ENCODE results near the gene ARHGEF10L. TPM values are rescaled to one million over a fixed set of nuclear protein-coding genes. Genes with fewer than 3 reads are reported as not detected.

ARHGEF10L gene
- total and polyA plus RNA-seq, 4 donors = 15.0 to 43.4 (median 24.3) TPM

DNA sequence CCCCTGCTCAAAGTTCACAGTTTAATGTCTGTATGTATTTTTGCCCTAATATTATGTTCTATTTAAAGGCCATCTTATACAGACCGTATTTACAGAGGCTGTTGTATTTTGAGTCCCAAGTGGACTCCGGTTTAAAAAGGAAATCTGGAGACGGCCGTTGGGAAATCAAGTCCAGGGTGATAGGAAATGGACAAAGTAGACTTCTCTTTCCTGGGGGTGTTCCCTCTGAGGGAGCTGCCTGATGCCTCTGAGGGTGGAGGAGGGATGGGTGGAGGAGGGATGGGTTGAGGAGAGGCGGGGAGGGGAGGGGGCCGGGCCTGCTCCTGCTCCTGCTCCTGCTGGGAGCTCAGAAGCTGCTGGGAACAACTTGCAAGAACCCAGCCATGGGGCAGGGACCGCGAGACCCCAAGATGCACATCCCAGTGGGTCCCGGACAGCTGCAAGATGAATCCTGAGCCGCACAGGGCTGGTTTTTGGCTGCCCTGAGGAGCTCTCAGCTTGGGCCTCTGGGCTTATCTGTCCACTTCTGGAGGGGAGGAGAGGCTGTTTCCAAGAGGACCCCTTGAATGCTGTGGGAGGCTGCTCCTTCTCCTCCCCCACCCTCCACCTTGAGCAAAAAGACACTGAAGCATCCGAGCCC is 203.6 kb downstream of the ARHGEF10L start:
- no peak for ATAC-seq (ENCODE audit: insufficient read depth, low FRiP score)

DNA sequence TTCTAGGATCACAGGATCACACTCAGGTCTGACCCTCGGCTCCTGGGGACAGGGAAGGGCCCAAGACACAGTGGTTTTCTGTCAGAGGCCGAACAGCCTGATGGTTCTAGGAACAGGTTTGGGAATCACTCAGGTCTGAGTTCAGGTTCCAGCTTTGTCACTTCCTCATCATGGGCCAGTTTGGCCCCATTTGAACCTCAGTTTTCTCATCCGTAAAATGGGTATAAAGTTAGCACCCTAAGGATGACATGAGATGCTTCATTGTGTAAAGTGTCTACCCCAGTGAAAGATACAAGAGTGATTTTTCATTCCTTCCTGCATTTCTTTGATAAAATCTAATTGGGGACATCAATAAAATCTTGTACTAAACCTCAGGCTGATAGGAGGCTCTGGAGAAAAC is 204.4 kb downstream of the ARHGEF10L start:
- WGBS, 2 donors = 90 to 94% methylated on average over 3 of the region's 3 CpGs
- Histone ChIP-seq H3K4me1 (ENCODE audit: control insufficient read depth in 5 of 5, insufficient read depth in 5 of 5, low read length in 5 of 5) (peaks cover 0 to 43% (median 11%) of the 10 kb centered on the region in 5 donors), H3K36me3 (ENCODE audit: control insufficient read depth in 4 of 4, insufficient read depth in 4 of 4, low read length in 4 of 4) (no peaks in the 10 kb centered on the region), H3K4me3 (no peak overlapping the region), H3K27ac (ENCODE audit: low read depth in 1 of 2, low read length in 1 of 2) (no peak overlapping the region), H3K9ac (ENCODE audit: insufficient read depth in 1 of 2, low read length in 2 of 2) (no peak overlapping the region), H3K9me3 (ENCODE audit: control insufficient read depth in 4 of 4, insufficient read depth in 3 of 4, low read length in 3 of 4) (peaks cover 0 to 4% (median 0%) of the 10 kb centered on the region in 4 donors), H3K27me3 (ENCODE audit: control insufficient read depth in 3 of 3, insufficient read depth in 3 of 3, low read length in 2 of 3) (peaks cover 0 to 3% (median 0%) of the 10 kb centered on the region in 3 donors)
- TF ChIP-seq, protein P1, sequence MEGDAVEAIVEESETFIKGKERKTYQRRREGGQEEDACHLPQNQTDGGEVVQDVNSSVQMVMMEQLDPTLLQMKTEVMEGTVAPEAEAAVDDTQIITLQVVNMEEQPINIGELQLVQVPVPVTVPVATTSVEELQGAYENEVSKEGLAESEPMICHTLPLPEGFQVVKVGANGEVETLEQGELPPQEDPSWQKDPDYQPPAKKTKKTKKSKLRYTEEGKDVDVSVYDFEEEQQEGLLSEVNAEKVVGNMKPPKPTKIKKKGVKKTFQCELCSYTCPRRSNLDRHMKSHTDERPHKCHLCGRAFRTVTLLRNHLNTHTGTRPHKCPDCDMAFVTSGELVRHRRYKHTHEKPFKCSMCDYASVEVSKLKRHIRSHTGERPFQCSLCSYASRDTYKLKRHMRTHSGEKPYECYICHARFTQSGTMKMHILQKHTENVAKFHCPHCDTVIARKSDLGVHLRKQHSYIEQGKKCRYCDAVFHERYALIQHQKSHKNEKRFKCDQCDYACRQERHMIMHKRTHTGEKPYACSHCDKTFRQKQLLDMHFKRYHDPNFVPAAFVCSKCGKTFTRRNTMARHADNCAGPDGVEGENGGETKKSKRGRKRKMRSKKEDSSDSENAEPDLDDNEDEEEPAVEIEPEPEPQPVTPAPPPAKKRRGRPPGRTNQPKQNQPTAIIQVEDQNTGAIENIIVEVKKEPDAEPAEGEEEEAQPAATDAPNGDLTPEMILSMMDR (IDR thresholded peaks at IDR 0.05; ENCODE audit: control extremely low read depth, extremely low read depth) = no peak
- ATAC-seq (ENCODE audit: insufficient read depth, low FRiP score) (no peak), DNase-seq (no peak)

More for the DNA sequence above, 203.6 kb downstream of the ARHGEF10L start:
- DNase-seq = peak in 2 of 3 donors; percentile 48 to 84
- H3K9ac ChIP-seq (ENCODE audit: insufficient read depth in 1 of 2, low read length in 2 of 2) = no peak overlapping the region
- no peaks in the 10 kb centered on the region for H3K36me3 ChIP-seq (ENCODE audit: control insufficient read depth in 4 of 4, insufficient read depth in 4 of 4, low read length in 4 of 4)
- whole genome bisulfite sequencing, 2 donors = 31 to 44% methylated on average over 9 to 11 of the region's 11 CpGs
- peaks cover 0 to 3% (median 0%) of the 10 kb centered on the region in 3 donors for H3K27me3 ChIP-seq (ENCODE audit: control insufficient read depth in 3 of 3, insufficient read depth in 3 of 3, low read length in 2 of 3)
- peaks cover 0 to 43% (median 11%) of the 10 kb centered on the region in 5 donors for H3K4me1 ChIP-seq (ENCODE audit: control insufficient read depth in 5 of 5, insufficient read depth in 5 of 5, low read length in 5 of 5)
- no peak overlapping the region for H3K27ac ChIP-seq (ENCODE audit: low read depth in 1 of 2, low read length in 1 of 2)
- peaks cover 0 to 4% (median 0%) of the 10 kb centered on the region in 4 donors for H3K9me3 ChIP-seq (ENCODE audit: control insufficient read depth in 4 of 4, insufficient read depth in 3 of 4, low read length in 3 of 4)
- no peak overlapping the region for H3K4me3 ChIP-seq
- TF ChIP-seq, protein P1 (IDR thresholded peaks at IDR 0.05; ENCODE audit: control extremely low read depth, extremely low read depth) = no peak

DNA sequence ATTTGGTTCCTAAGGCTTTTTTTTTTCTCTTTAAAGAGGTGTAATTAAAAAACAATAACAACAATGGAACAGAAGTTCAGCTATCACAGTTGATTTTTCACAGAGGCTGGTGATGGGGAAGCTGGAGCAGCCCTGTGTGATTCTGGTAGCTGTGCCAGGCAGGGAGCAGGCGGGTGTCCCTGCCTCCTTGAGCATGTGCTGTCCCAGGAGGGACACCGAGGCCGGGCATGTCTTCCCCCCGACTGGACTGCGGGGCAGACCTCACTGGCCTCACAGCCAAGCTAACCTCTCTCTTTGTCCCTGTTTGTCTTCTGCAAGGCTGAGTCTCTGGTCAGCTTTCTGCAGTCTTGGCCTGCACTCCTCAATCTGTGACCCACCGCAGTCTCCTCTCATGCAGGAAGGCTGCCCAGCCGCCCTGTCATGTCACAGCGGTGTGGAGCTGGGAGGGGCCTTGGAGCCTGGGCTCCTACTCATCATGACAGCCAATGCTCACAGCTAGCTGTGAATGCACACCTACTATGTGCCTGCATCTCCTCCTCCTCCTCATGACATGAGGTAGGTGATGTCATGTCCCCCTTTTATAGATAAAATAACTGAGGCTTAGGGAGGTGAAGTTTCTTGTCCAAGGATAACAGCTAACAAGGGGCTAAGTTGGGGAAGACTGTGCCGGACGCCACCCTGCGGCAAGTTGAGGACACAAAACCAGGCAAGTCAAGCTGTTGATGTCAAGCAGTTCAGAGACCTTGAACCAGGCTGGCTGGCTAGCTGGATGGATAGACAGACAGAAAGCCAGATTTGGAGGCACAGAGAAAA is 205.4 kb downstream of the ARHGEF10L start:
- Histone ChIP-seq H3K9me3 (ENCODE audit: control insufficient read depth in 4 of 4, insufficient read depth in 3 of 4, low read length in 3 of 4) (peaks cover 0 to 4% (median 0%) of the 10 kb centered on the region in 4 donors), H3K4me1 (ENCODE audit: control insufficient read depth in 5 of 5, insufficient read depth in 5 of 5, low read length in 5 of 5) (peaks cover 0 to 43% (median 11%) of the 10 kb centered on the region in 5 donors), H3K4me3 (no peak overlapping the region), H3K36me3 (ENCODE audit: control insufficient read depth in 4 of 4, insufficient read depth in 4 of 4, low read length in 4 of 4) (no peaks in the 10 kb centered on the region), H3K27ac (ENCODE audit: low read depth in 1 of 2, low read length in 1 of 2) (no peak overlapping the region), H3K9ac (ENCODE audit: insufficient read depth in 1 of 2, low read length in 2 of 2) (no peak overlapping the region), H3K27me3 (ENCODE audit: control insufficient read depth in 3 of 3, insufficient read depth in 3 of 3, low read length in 2 of 3) (no peaks in the 10 kb centered on the region)
- TF ChIP-seq, protein P1 (IDR thresholded peaks at IDR 0.05; ENCODE audit: control extremely low read depth, extremely low read depth) = no peak
- 80 to 85% methylated on average over 11 of the region's 11 CpGs for WGBS, 2 donors
- DNase-seq (peak in 2 of 3 donors; percentile 18 to 27), ATAC-seq (ENCODE audit: insufficient read depth, low FRiP score) (no peak)

Measured in lung (tissue), 12 donors.